Ovary (tissue), 3 donors: ENCODE measurements around the gene B3GALNT2.

ENCODE experiments used
- POLR2A ChIP-seq: fragments of 450-650 bp; IDR thresholded peaks from one replicate; pipeline ENCODE4 v1.6.1; 2017; ENCODE audit warnings: antibody characterized with exemption, mild to moderate bottlenecking, moderate library complexity
- TF ChIP-seq, protein P1 (sequence below), 3 donors: fragments of 450-650 bp in 2 of 3; fragments of 200-600 bp in 1 of 3; IDR thresholded peaks; one replicate each; pipeline versions ENCODE4 v1.5.1 to v1.8.0; 2016 to 2022; ENCODE audit warnings: antibody characterized with exemption in 3 of 3, mild to moderate bottlenecking in 1 of 3
- donor health status: DM: no; HTN: no; CAD: no.

DNA sequence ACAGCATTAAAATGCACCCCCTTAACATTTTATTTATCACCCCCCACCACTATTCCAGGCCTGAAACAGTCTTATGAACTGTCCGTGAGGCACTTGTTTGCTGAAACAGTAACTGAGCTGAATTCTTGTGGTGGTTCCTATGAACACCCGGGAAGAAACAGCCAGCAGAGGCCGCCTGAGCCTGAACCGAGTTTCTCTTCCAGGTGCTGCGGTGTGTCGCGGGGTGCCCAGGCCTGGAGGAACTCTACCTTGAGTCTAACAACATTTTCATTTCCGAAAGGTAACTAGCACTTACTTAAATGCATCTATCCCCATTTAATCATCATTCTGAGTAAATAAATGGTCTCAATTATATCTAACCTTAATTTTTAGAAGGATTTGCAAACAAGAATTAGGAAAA is 70.3 kb downstream of the B3GALNT2 start:
- TF ChIP-seq, protein P1, sequence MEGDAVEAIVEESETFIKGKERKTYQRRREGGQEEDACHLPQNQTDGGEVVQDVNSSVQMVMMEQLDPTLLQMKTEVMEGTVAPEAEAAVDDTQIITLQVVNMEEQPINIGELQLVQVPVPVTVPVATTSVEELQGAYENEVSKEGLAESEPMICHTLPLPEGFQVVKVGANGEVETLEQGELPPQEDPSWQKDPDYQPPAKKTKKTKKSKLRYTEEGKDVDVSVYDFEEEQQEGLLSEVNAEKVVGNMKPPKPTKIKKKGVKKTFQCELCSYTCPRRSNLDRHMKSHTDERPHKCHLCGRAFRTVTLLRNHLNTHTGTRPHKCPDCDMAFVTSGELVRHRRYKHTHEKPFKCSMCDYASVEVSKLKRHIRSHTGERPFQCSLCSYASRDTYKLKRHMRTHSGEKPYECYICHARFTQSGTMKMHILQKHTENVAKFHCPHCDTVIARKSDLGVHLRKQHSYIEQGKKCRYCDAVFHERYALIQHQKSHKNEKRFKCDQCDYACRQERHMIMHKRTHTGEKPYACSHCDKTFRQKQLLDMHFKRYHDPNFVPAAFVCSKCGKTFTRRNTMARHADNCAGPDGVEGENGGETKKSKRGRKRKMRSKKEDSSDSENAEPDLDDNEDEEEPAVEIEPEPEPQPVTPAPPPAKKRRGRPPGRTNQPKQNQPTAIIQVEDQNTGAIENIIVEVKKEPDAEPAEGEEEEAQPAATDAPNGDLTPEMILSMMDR (IDR thresholded peaks at IDR 0.05), result no peak
- TF ChIP-seq POLR2A, result no peak
